H1 (cell line): ENCODE data around the gene ARID1B. TPM values are rescaled to one million over a fixed set of nuclear protein-coding genes. Genes with fewer than 3 reads are reported as not detected.
A peak's percentile ranks its signal among the peaks of the same experiment; 100 is the strongest.

ENCODE experiments used
- CTCF ChIA-PET: fragments of 300-600 bp; sonication (Branson Sonifier 250); formaldehyde crosslinking; loops from one replicate; lab custom pipeline; 2021; ENCODE audit not compliant: partially characterized antibody; lab: Charles Lee
- POLR2A ChIA-PET: fragments of 300-600 bp; sonication (Branson Sonifier 250); formaldehyde crosslinking; loops from one replicate; lab custom pipeline; 2021; ENCODE audit warnings: inconsistent platforms; ENCODE audit not compliant: partially characterized antibody; lab: Charles Lee
- DNase-seq, 2 experiments: peaks; one replicate each; pipeline versions ENCODE4 v3.0.0 to v3.0.0-alpha.2; 2010 to 2022; ENCODE audit warnings: low spot score in 2 of 2, low read depth in 1 of 2, mixed read lengths in 1 of 2
- FAIRE-seq: peaks from 2 replicates; lab custom pipeline; 2011; peaks lifted over from hg19 to GRCh38; lab: Jason Lieb, UNC
- H2AFZ ChIP-seq: 2 replicates; pipeline ENCODE4 v1.8.1; 2012; ENCODE audit warnings: low read length, inconsistent platforms
- H2AK5ac ChIP-seq: 2 replicates; pipeline ENCODE4 v1.6.1; 2013; ENCODE audit warnings: low read depth, low read length
- H2BK120ac ChIP-seq: replicated peaks from 2 replicates; pipeline ENCODE3; 2013; ENCODE audit warnings: low read depth, low read length, inconsistent platforms
- H2BK12ac ChIP-seq: 2 replicates; pipeline ENCODE4 v1.6.1; 2013; ENCODE audit warnings: low read depth, low read length
- H2BK15ac ChIP-seq: 2 replicates; pipeline ENCODE4 v1.6.1; 2013; ENCODE audit warnings: low read length
- H2BK20ac ChIP-seq: 2 replicates; pipeline ENCODE4 v1.6.1; 2013; ENCODE audit warnings: low read length
- H2BK5ac ChIP-seq: 2 replicates; pipeline ENCODE4 v1.6.1; 2013; ENCODE audit warnings: low read depth, low read length
- H3K14ac ChIP-seq: 2 replicates; pipeline ENCODE4 v1.6.1; 2013; ENCODE audit warnings: inconsistent platforms; ENCODE audit not compliant: insufficient read length
- H3K18ac ChIP-seq: 2 replicates; pipeline ENCODE4 v1.6.1; 2013; ENCODE audit warnings: low read length; ENCODE audit errors: extremely low read depth
- H3K23ac ChIP-seq: 2 replicates; pipeline ENCODE4 v1.6.1; 2013; ENCODE audit warnings: inconsistent platforms; ENCODE audit not compliant: insufficient read length
- H3K23me2 ChIP-seq: 2 replicates; pipeline ENCODE4 v1.6.1; 2013; ENCODE audit warnings: low read depth, low read length
- H3K27ac ChIP-seq: 2 replicates; pipeline ENCODE4 v1.6.1; 2011; ENCODE audit warnings: low read depth, low read length, inconsistent platforms
- H3K27me3 ChIP-seq, 4 experiments: replicated peaks in 1 of 4; 1 replicate in 1 of 4; 2 replicates in 3 of 4; pipeline versions ENCODE4 v1.6.1 to v1.8.1; 2011 to 2013; ENCODE audit warnings: low read length in 3 of 4, mild to moderate bottlenecking in 3 of 4, inconsistent platforms in 2 of 4, mixed read lengths in 2 of 4, moderate library complexity in 1 of 4; ENCODE audit not compliant: control insufficient read depth in 3 of 4, insufficient read depth in 3 of 4; ENCODE audit errors: extremely low read depth in 1 of 4
- H3K36me3 ChIP-seq, 4 experiments: 2 replicates each; pipeline versions ENCODE4 v1.6.1 to v1.8.1; 2011 to 2013; ENCODE audit warnings: mild to moderate bottlenecking in 4 of 4, low read length in 3 of 4, moderate library complexity in 2 of 4, control low read depth in 1 of 4, inconsistent platforms in 1 of 4; ENCODE audit not compliant: insufficient read depth in 4 of 4, control insufficient read depth in 2 of 4
- H3K4ac ChIP-seq: replicated peaks from 2 replicates; pipeline ENCODE3; 2013; ENCODE audit warnings: low read length, low read depth, mixed read lengths, inconsistent platforms; ENCODE audit not compliant: insufficient read length
- H3K4me1 ChIP-seq, 4 experiments: replicated peaks in 1 of 4; 1 replicate in 1 of 4; 2 replicates in 3 of 4; pipeline versions ENCODE4 v1.6.1 to v1.8.1; 2011 to 2013; ENCODE audit warnings: low read length in 3 of 4, inconsistent platforms in 2 of 4, mixed read lengths in 1 of 4; ENCODE audit not compliant: insufficient read depth in 4 of 4, control insufficient read depth in 3 of 4
- H3K4me2 ChIP-seq, 2 experiments: 2 replicates each; pipeline versions ENCODE4 v1.6.1 to v1.8.1; 2011 to 2013; ENCODE audit warnings: low read depth in 2 of 2, low read length in 2 of 2, control low read depth in 1 of 2, inconsistent platforms in 1 of 2, mild to moderate bottlenecking in 1 of 2; ENCODE audit not compliant: insufficient read depth in 1 of 2
- H3K4me3 ChIP-seq, 4 experiments: fragments of 200-600, 300-600 bp in 1 of 4; sonication (generic), shearing (Covaris generic), sonication (Bioruptor Twin) in 1 of 4; 2 replicates each; pipeline versions ENCODE4 v1.5.1 to v1.8.1; 2011 to 2016; ENCODE audit warnings: low read length in 4 of 4, low read depth in 3 of 4, control low read depth in 2 of 4, inconsistent platforms in 2 of 4, mild to moderate bottlenecking in 2 of 4, mixed read lengths in 1 of 4, moderate library complexity in 1 of 4; ENCODE audit not compliant: insufficient read depth in 2 of 4; ENCODE audit errors: extremely low read depth in 1 of 4
- H3K56ac ChIP-seq: replicated peaks from 2 replicates; pipeline ENCODE3; 2013; ENCODE audit warnings: low read depth, mild to moderate bottlenecking, mixed read lengths, low read length, inconsistent platforms; ENCODE audit not compliant: insufficient read length
- H3K79me1 ChIP-seq: 2 replicates; pipeline ENCODE4 v1.6.1; 2013; ENCODE audit warnings: low read depth, low read length, control low read depth
- H3K79me2 ChIP-seq, 2 experiments: 2 replicates each; pipeline versions ENCODE4 v1.6.1 to v1.8.1; 2012 to 2013; ENCODE audit warnings: low read length in 2 of 2, mild to moderate bottlenecking in 2 of 2, inconsistent platforms in 1 of 2; ENCODE audit not compliant: insufficient read depth in 2 of 2, control insufficient read depth in 1 of 2
- H3K9ac ChIP-seq, 4 experiments: replicated peaks in 1 of 4; 1 replicate in 1 of 4; 2 replicates in 3 of 4; pipeline versions ENCODE4 v1.6.1 to v1.8.1; 2011 to 2013; ENCODE audit warnings: low read depth in 3 of 4, low read length in 3 of 4, control low read depth in 2 of 4, mild to moderate bottlenecking in 2 of 4, moderate library complexity in 2 of 4, inconsistent platforms in 1 of 4; ENCODE audit errors: extremely low read depth in 1 of 4
- H3K9me3 ChIP-seq, 2 experiments: 2 replicates each; pipeline versions ENCODE4 v1.6.1 to v1.8.1; 2012 to 2013; ENCODE audit warnings: mild to moderate bottlenecking in 2 of 2, moderate library complexity in 2 of 2, control low read depth in 1 of 2, inconsistent platforms in 1 of 2, low read depth in 1 of 2, low read length in 1 of 2, mixed read lengths in 1 of 2; ENCODE audit not compliant: insufficient read depth in 2 of 2
- H4K20me1 ChIP-seq, 2 experiments: replicated peaks in 1 of 2; 2 replicates each; pipeline versions ENCODE3 to v1.8.1; 2011 to 2013; ENCODE audit warnings: inconsistent platforms in 2 of 2, low read length in 2 of 2, mild to moderate bottlenecking in 1 of 2; ENCODE audit not compliant: insufficient read depth in 2 of 2, control insufficient read depth in 1 of 2
- H4K5ac ChIP-seq: 2 replicates; pipeline ENCODE4 v1.6.1; 2013; ENCODE audit warnings: low read length, low read depth, mixed read lengths, inconsistent platforms; ENCODE audit not compliant: insufficient read length
- H4K8ac ChIP-seq: 2 replicates; pipeline ENCODE4 v1.8.0; 2013; ENCODE audit warnings: mild to moderate bottlenecking, moderate library complexity, low read length, inconsistent platforms; ENCODE audit not compliant: insufficient read depth; ENCODE audit errors: extremely low read depth
- H4K91ac ChIP-seq: replicated peaks from 2 replicates; pipeline ENCODE3; 2013; ENCODE audit warnings: low read length, mixed read lengths, inconsistent platforms; ENCODE audit not compliant: insufficient read length
- NANOG ChIP-seq: IDR thresholded peaks from 2 replicates; pipeline ENCODE4 v1.6.1; 2011; ENCODE audit warnings: low read length, low read depth, mild to moderate bottlenecking, inconsistent platforms; ENCODE audit not compliant: insufficient read depth, poor library complexity, severe bottlenecking
- WGBS, 2 experiments: shearing (Covaris generic) in 1 of 2; methylation state at CpG; one replicate each; pipeline versions ENCODE4 v1.1.6 to v1.1.7; 2013 to 2015; ENCODE audit warnings: low lambda C conversion rate in 2 of 2, mixed read lengths in 2 of 2, inconsistent platforms in 1 of 2, low coverage in 1 of 2, missing lambda C conversion rate in 1 of 2; ENCODE audit not compliant: insufficient replicate concordance in 2 of 2, insufficient coverage in 1 of 2, insufficient read length in 1 of 2; ENCODE audit errors: extremely low coverage in 1 of 2, missing lambda C conversion rate in 1 of 2; 5-methylcytosine and 5-hydroxymethylcytosine counted together
- polyA plus RNA-seq, 7 experiments: library from polyadenylated mRNA; depleted of rRNA in 3 of 7; stranded (reverse) in 5 of 7; unstranded in 2 of 7; fragments of >200 nt in 5 of 7; fragments of 200-250 nt in 2 of 7; gene quantifications; 1 replicate in 5 of 7; 2 replicates in 1 of 7; 4 replicates in 1 of 7; pipeline versions ENCODE4 v1.2.1 to v1.2.3, GENCODE V29; 2011 to 2013; ENCODE audit warnings: missing spikeins in 2 of 7, mixed read lengths in 2 of 7
- total RNA-seq: library from RNA; stranded (reverse); fragmentation: NEBNext Ultra II Directional; extraction: Animal tissue kit (Norgen Biotek cat#: 25700); gene quantifications from 2 replicates; pipeline ENCODE4 v1.2.1, GENCODE V29; 2021

The ARID1B gene
- total and polyA plus RNA-seq, 2 of the 8 experiments (the other 6 are each of a cell fraction or from before 2014, with no cell fraction given), result 24.3 to 70.3 TPM

- H3K4me3 ChIP-seq, result no peak overlapping the region
- H3K23ac ChIP-seq, result no peak overlapping the region
- no peak overlapping the region for H4K91ac ChIP-seq
- TF ChIP-seq NANOG, result no peak
- no peak overlapping the region for H2BK5ac ChIP-seq
- H3K4me2 ChIP-seq, result no peak overlapping the region
- no peaks in the 10 kb centered on the region for H3K36me3 ChIP-seq
- no peak overlapping the region for H3K14ac ChIP-seq
- H3K27ac ChIP-seq, result no peak overlapping the region
- H3K18ac ChIP-seq, result no peak overlapping the region
- peak in 1 of 2 experiments; percentile 34 for DNase-seq
- H3K9me3 ChIP-seq, result no peaks in the 10 kb centered on the region
- H3K4ac ChIP-seq, result no peak overlapping the region
- no peak overlapping the region for H2AK5ac ChIP-seq
- H3K79me2 ChIP-seq, result no peaks in the 10 kb centered on the region
- no peak overlapping the region for H2BK20ac ChIP-seq
- no peak overlapping the region for H4K5ac ChIP-seq
- H2BK12ac ChIP-seq, result no peak overlapping the region; the same call in 1 of the 2 replicates
- no peaks in the 10 kb centered on the region for H3K79me1 ChIP-seq
- ChIA-PET POLR2A (no interaction called here), CTCF (interaction anchor here (0.6 to 1.7 kb wide), 4 partner anchors 10 to 358 kb away, joined by 3 read pairs; no protein-coding TSS in a partner anchor)
- peaks cover 0 to under 1% (median 0%) of the 10 kb centered on the region in 4 experiments; a peak in 1 of 7 replicates for H3K27me3 ChIP-seq
- H3K4me1 ChIP-seq, result peaks cover 0 to 6% (median 0%) of the 10 kb centered on the region in 4 experiments; a peak in 1 of 7 replicates
- H3K23me2 ChIP-seq, result peaks cover 2% of the 10 kb centered on the region; the same call in 1 of the 2 replicates
- 0 out of 2 replicates have a peak overlapping the region, but pooled peaks have one; percentile 26 for H4K8ac ChIP-seq
- H2BK120ac ChIP-seq, result no peak overlapping the region
- H3K9ac ChIP-seq, result no peak overlapping the region
- peaks cover 2% of the 10 kb centered on the region in 2 experiments for H4K20me1 ChIP-seq
- FAIRE-seq, result no peak
- H2AFZ ChIP-seq, result no peak overlapping the region
- no peak overlapping the region for H2BK15ac ChIP-seq
- 86% methylated on average over 5 of the region's 5 CpGs; no CpG with 5 or more reads in 1 of the 2 experiments for WGBS, 2 experiments
- no peak overlapping the region for H3K56ac ChIP-seq
Observed at GRCh38 chr6:157216570-157216969, 439.4 kb downstream of the ARID1B start.
